ENCODE data around the gene MTCL1.

- TF ChIP-seq GABPA (IDR thresholded peaks at IDR 0.05 in 1 of 2, conservative IDR thresholded peaks at IDR 0.05 in 1 of 2) (no peak), CTCF (IDR thresholded peaks at IDR 0.05; ENCODE audit: low read depth, low read length, missing input control) (no peak), TAF1 (conservative IDR thresholded peaks at IDR 0.05) (no peak), ZBTB33 (IDR thresholded peaks at IDR 0.05) (no peak), REST (IDR thresholded peaks at IDR 0.05) (no peak), MAX (IDR thresholded peaks at IDR 0.05) (no peak), RAD21 (IDR thresholded peaks at IDR 0.05) (no peak), RXRA (IDR thresholded peaks at IDR 0.05) (no peak), JUND (IDR thresholded peaks at IDR 0.05) (no peak), FOXA1 (IDR thresholded peaks at IDR 0.05) (no peak), ATF3 (IDR thresholded peaks at IDR 0.05) (no peak)
These were observed 72.5 kb downstream of the MTCL1 start for GRCh38 chr18:8777846-8778245.
